Psoas muscle (tissue), 8 donors: ENCODE data around the gene BBS1. TPM values are rescaled to one million over a fixed set of nuclear protein-coding genes. Genes with fewer than 3 reads are reported as not detected.
A peak's percentile ranks its signal among the peaks of the same experiment; 100 is the strongest.

Experiments used
- ATAC-seq, 4 donors: fragments of 200-7000 bp; cut with Tn5 transposase; one replicate each; pipeline ENCODE4 v1.9.1; 2020; ENCODE audit warnings: moderate library complexity in 3 of 4, mild to moderate bottlenecking in 2 of 4
- DNase-seq, 2 donors: peaks; one replicate each; pipeline ENCODE4 v3.0.0-alpha.2; 2020
- H3K27ac ChIP-seq: fragments of 200-600 bp; one replicate; pipeline ENCODE4 v1.8.0; 2022
- H3K27me3 ChIP-seq, 3 donors: fragments of 200-600 bp in 1 of 3; one replicate each; pipeline versions ENCODE4 v1.6.1 to v1.8.0; 2013 to 2022; ENCODE audit warnings: low read length in 2 of 3, mild to moderate bottlenecking in 2 of 3, moderate library complexity in 1 of 3; ENCODE audit not compliant: insufficient read depth in 3 of 3
- H3K36me3 ChIP-seq, 2 donors: fragments of 200-600 bp in 1 of 2; one replicate each; pipeline versions ENCODE4 v1.6.1 to v1.8.0; 2013 to 2022; ENCODE audit warnings: low read depth in 1 of 2, mild to moderate bottlenecking in 1 of 2, moderate library complexity in 1 of 2; ENCODE audit not compliant: insufficient read depth in 1 of 2
- H3K4me1 ChIP-seq: fragments of 200-600 bp; one replicate; pipeline ENCODE4 v1.8.0; 2022
- H3K4me3 ChIP-seq: fragments of 200-600 bp; one replicate; pipeline ENCODE4 v1.8.0; 2022; ENCODE audit warnings: mild to moderate bottlenecking
- H3K9me3 ChIP-seq: fragments of 200-600 bp; one replicate; pipeline ENCODE4 v1.8.0; 2022
- WGBS, 3 donors: extraction: QIAGEN DNeasy Blood & Tissue Kit; methylation state at CpG; one replicate each; pipeline versions ENCODE4 v1.1.6 to v1.1.7; 2013; 5-methylcytosine and 5-hydroxymethylcytosine counted together
- intact Hi-C, 2 donors: fragments of 100-400 bp; cut with DNase I; formaldehyde crosslinking; loops; one replicate each; pipeline versions ENCODE4 v1.11.0 to v1.14.2; 2022
- polyA plus RNA-seq, 3 donors: library from polyadenylated mRNA; stranded (reverse); fragments of 200-250 nt; gene quantifications; one replicate each; pipeline ENCODE4 v1.2.3, GENCODE V29; 2013
- total RNA-seq, 4 donors: library from RNA; stranded (reverse); fragmentation: NEBNext Ultra II Directional in 2 of 4; extraction: Animal tissue kit (Norgen Biotek cat#: 25700) in 2 of 4; gene quantifications; one replicate each; pipeline versions ENCODE4 v1.2.1 to v1.2.4, GENCODE V29; 2021 to 2023
- TF ChIP-seq, protein P1 (sequence below): fragments of 200-600 bp; IDR thresholded peaks from one replicate; pipeline ENCODE4 v1.8.0; 2022; ENCODE audit warnings: antibody characterized with exemption
- donor health status: healthy with polysubstance abuse.
- donor health status: DM: no; HTN: no; CAD: no; lungs with moderate emphysema.
- donor health status: Bipolar disorder and iron deficiency.
- donor health status: healthy.
- donor health status: DM: yes; HTN: yes; CAD: no.
- donor health status: DM: no; HTN: no; CAD: no.
- donor health status: DM: no; HTN: no; CAD: no.
- donor health status: DM: yes; HTN: yes; CAD: no.

Gene BBS1
- total and polyA plus RNA-seq, 7 donors = 4.4 to 15.3 (median 10.9) TPM

DNA sequence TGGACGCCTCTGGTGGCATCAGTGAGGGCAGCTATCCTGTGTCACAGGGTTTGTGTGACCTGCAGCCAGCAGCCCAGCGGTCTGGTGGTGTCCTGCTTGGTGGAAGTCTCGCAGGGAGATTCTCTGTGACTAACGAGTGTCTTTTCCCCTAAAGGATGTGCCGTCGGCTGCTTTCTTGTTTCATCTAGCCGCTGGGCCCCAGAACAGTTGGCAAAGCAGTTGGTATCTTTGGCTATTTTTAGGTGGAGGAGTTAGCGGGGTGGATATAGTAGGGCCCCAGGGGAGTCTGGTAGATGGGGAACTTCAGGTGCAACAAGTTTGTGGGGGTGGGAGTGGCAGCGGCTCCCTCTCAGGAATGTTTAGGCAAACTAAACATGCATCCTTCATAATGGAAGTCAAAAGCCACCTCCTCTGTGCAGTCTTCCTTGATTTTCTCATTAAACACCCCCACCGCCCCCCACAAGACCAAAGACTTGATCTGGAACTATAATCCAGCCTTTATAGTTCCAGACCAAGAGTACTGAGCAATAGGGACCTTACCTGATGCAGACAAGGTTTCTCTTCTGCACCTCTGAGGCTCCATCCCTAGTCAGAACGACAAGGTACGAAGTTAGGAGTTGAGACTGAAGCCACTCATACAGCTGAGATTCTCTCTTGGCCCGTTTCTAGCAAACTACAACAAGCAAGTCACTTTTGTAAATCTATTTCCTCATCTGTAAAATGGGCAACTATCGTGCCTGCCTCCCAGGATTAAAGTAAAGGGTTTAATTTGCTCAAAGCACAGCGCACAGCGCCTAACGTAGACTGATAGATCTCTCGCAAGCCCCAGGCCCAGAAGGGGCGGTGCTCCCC lies 44.8 kb upstream of the BBS1 start:
- Histone ChIP-seq H3K4me1 (peaks cover 3% of the 10 kb centered on the region), H3K27ac (peak overlapping the region; percentile 69), H3K36me3 (peaks cover 0 to 16% of the 10 kb centered on the region in 2 donors), H3K4me3 (peak overlapping the region; percentile 77), H3K9me3 (no peaks in the 10 kb centered on the region), H3K27me3 (no peaks in the 10 kb centered on the region)
- DNase-seq = no peak
- WGBS, 3 donors = 39 to 44% (median 39%) methylated on average over 19 of the region's 19 CpGs
- TF ChIP-seq, protein P1, sequence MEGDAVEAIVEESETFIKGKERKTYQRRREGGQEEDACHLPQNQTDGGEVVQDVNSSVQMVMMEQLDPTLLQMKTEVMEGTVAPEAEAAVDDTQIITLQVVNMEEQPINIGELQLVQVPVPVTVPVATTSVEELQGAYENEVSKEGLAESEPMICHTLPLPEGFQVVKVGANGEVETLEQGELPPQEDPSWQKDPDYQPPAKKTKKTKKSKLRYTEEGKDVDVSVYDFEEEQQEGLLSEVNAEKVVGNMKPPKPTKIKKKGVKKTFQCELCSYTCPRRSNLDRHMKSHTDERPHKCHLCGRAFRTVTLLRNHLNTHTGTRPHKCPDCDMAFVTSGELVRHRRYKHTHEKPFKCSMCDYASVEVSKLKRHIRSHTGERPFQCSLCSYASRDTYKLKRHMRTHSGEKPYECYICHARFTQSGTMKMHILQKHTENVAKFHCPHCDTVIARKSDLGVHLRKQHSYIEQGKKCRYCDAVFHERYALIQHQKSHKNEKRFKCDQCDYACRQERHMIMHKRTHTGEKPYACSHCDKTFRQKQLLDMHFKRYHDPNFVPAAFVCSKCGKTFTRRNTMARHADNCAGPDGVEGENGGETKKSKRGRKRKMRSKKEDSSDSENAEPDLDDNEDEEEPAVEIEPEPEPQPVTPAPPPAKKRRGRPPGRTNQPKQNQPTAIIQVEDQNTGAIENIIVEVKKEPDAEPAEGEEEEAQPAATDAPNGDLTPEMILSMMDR = no peak
- intact Hi-C loops = no loop called here
- no peak for ATAC-seq

DNA sequence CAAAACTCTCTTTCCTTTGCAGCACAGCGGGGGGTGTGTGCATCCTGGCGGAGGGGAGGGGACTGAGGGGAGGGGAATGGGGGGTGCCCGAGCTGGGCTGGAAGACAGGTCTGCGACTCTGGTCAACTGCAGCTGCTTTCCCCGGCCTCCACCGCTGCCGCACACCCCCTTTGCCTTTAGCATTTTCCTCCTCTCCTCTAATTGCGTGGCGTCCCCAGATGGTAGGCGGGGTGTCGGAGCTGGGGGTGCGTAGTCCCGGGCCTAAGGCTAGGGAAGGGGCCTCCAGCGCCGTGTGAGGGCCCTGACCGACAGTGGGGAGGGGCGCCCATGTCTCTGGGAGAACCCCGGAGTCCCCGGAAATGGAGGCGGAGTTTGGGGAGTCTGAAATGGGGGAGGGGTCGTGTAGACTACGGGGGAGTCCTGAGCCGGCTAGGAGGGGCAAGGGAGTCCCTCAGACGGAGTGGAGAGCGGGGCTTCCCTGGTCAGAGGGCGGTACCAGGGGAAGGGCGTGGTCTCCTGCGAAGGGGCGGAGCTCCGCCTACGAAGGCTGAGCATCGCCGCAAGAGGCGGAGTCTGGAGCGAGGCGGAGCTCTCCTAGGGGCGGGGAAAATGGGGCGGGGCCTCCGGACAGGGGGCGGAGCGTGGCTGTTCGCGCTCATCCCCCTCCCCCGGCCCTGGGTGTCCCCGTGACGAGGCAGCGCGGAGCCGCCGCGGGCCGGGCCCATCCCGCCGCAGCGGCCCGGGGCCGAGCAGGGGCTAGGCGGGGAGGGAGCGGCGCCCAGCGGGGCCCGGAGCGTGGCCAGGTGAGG lies 44.0 kb upstream of the BBS1 start, which contains the start of gene PELI3:
TSS of gene PELI3 (plus strand) at position 681 of the 809 bp plus-strand sequence. CDS start 1,224 bp downstream, outside the sequence.
- Histone ChIP-seq H3K27me3 (peaks cover 0 to 3% (median 0%) of the 10 kb centered on the region in 3 donors), H3K4me3 (peak within 1 kb of the TSS; percentile 77), H3K27ac (peak within 1 kb of the TSS; percentile 69), H3K9me3 (no peaks in the 10 kb centered on the region), H3K36me3 (peaks cover 0 to 25% of the 10 kb centered on the region in 2 donors), H3K4me1 (peaks cover 3% of the 10 kb centered on the region)
- DNase-seq (peak; percentile 91 to 97), ATAC-seq (peak; percentile 97 to 99 (median 98))
- WGBS, 3 donors = 3% methylated on average over 27 to 63 of the region's 63 CpGs
- intact Hi-C loops = no loop called here
- TF ChIP-seq, protein P1 = no peak

DNA sequence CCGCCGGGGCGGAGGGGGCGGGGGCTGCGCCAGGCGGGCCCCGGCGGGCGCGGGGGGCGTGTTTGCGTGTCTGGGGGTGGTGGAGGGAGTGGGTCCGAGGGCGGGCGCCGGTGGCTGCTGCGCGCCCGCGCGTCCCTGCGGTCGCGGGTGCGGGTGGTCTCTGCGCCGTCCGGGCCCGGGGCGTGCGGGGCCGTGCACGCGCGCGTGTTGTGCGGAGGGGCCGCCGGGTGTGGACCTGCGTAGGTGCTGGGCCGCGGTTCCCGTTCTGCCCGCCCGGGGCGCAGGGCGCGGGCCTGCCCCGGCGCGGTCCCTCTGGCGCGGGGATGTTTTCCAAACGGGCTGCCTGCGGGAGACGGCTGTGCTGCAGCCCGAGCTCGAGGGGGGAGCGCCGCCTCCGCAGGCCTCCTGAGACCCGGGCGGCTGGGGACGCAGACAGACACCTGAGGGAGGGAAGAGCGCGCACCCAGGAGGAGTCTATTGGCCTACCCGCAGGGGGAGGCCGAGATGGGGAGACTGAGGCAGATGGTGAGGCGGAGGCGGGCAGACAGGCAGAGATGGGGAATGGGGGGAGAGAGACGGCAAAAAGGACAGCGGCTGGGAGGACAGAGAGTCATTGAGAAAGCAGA lies 43.3 kb upstream of the BBS1 start:
- intact Hi-C loops = no loop called here

DNA sequence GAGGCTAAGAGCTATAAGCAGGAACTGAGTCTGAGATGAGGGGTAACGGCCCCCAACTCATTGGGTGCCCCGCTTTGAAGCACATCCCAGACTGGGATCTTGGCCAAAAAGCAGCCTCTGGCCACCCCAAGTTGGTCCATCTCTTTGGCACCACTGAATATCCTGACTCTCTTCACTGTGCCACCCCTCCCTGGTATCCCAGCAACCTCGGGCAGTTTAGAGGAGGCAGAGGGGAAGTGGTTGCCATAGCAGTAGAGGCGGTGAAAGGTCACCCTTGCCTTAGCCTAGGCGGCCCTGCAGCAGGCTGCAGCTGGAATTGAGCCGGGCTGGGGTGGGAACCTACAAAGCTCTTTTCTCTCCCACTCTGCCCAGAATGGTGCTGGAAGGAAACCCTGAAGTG lies 42.7 kb upstream of the BBS1 start:
- Histone ChIP-seq H3K36me3 (peaks cover 0 to 37% of the 10 kb centered on the region in 2 donors), H3K4me3 (peak overlapping the region; percentile 77), H3K9me3 (no peaks in the 10 kb centered on the region), H3K27me3 (peaks cover 0 to 3% (median 0%) of the 10 kb centered on the region in 3 donors), H3K27ac (no peak overlapping the region), H3K4me1 (peaks cover 3% of the 10 kb centered on the region)
- intact Hi-C loops = no loop called here
- TF ChIP-seq, protein P1 = no peak
- DNase-seq (peak in 1 of 2 donors; percentile 60), ATAC-seq (no peak)
- 55 to 64% (median 59%) methylated on average over 6 of the region's 6 CpGs for WGBS, 3 donors

More for the DNA sequence above, 43.3 kb upstream of the BBS1 start:
- peak; percentile 47 to 76 for DNase-seq
- Histone ChIP-seq H3K36me3 (peaks cover 0 to 31% of the 10 kb centered on the region in 2 donors), H3K9me3 (no peaks in the 10 kb centered on the region), H3K27me3 (peaks cover 0 to 3% (median 0%) of the 10 kb centered on the region in 3 donors), H3K4me3 (peak overlapping the region; percentile 77), H3K27ac (peak overlapping the region; percentile 69), H3K4me1 (peaks cover 3% of the 10 kb centered on the region)
- WGBS, 3 donors = 1 to 9% (median 3%) methylated on average over 23 to 72 of the region's 72 CpGs
- TF ChIP-seq, protein P1 = peak; percentile 35
- ATAC-seq = peak; percentile 14 to 53 (median 38)
